ENCODE data around the gene SLIT3.

DNA sequence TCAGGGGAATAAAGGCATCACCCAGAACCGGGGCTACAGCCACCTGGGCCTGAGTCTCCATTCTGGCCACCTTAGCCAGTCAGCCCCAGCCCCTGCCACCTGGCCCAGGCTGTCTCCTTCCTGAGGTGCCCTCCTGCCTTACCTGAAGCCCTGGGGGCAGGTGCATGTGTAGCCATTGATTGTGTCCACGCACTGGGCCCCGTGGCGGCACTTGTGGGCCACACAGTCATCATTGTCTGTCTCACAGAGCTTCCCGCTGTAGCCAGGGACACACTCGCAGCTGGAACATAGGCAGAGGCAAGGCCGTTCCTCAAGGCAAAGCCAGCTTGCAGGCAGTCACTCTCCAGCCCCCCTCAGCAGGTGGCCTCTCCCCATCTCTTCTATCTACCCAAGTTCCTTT lies 614.1 kb downstream of the SLIT3 start:
- TF ChIP-seq TAF1 (IDR thresholded peaks at IDR 0.05; ENCODE audit: low read depth, low read length) (no peak), POLR2A (IDR thresholded peaks at IDR 0.05; ENCODE audit: low read depth, low read length) (no peak), POLR2AphosphoS5 (IDR thresholded peaks at IDR 0.05; ENCODE audit: low read depth, low read length) (no peak), PAX5 (IDR thresholded peaks at IDR 0.05; ENCODE audit: insufficient read depth, low read length, severe bottlenecking) (no peak), SPI1 (IDR thresholded peaks at IDR 0.05; ENCODE audit: low read depth, low read length) (no peak), POU2F2 (IDR thresholded peaks at IDR 0.05; ENCODE audit: low read depth, low read length) (no peak)

All from GM12891 (cell line).